Esophagus squamous epithelium (tissue), 4 donors: ENCODE data around the gene TMEFF2.

ENCODE experiments used
- CTCF ChIP-seq, 6 experiments: fragments of 450-650 bp in 4 of 6; fragments of 200-600 bp in 2 of 6; sonication (generic) in 2 of 6; IDR thresholded peaks; one replicate each; pipeline ENCODE4 v1.5.1; 2016 to 2019; ENCODE audit warnings: antibody characterized with exemption in 6 of 6, mild to moderate bottlenecking in 4 of 6, moderate library complexity in 4 of 6
- POLR2A ChIP-seq, 4 donors: fragments of 450-650 bp; IDR thresholded peaks; one replicate each; pipeline ENCODE4 v1.6.1; 2017; ENCODE audit warnings: antibody characterized with exemption in 4 of 4, mild to moderate bottlenecking in 4 of 4, moderate library complexity in 3 of 4

- TF ChIP-seq CTCF (IDR thresholded peaks at IDR 0.05) = no peak
- TF ChIP-seq POLR2A (IDR thresholded peaks at IDR 0.05) = no peak
Observed at GRCh38 chr2:192069417-192069816, 125.3 kb downstream of the TMEFF2 start.
